Forelimb muscle (tissue), 1 donor: Measurements from ENCODE around the gene MYO3A. TPM values are rescaled to one million over a fixed set of nuclear protein-coding genes. Genes with fewer than 3 reads are reported as not detected.
A peak's percentile ranks its signal among the peaks of the same experiment; 100 is the strongest.
"Not testable (repeated sequence)": the region's sequence is repeated elsewhere in the genome, so short reads cannot be mapped to it uniquely, and the experiment has no call there.

Source experiments
- DNase-seq: peaks from one replicate; pipeline ENCODE4 v3.0.0-alpha.2; 2013; ENCODE audit warnings: low read depth
- polyA plus RNA-seq: library from polyadenylated mRNA; unstranded; fragments of 120-200 nt; gene quantifications from one replicate; pipeline ENCODE4 v1.2.1, GENCODE V29; 2013; ENCODE audit not compliant: insufficient read length

The MYO3A gene
- polyA plus RNA-seq, 1 donor: 0.59 TPM

GRCh38 chr10:25982107-25982506 is 48.1 kb downstream of the MYO3A start:
- DNase-seq: no peak

GRCh38 chr10:25988583-25988982 is 54.6 kb downstream of the MYO3A start:
- DNase-seq: no peak

GRCh38 chr10:25989951-25990350 is 55.9 kb downstream of the MYO3A start:
- no peak for DNase-seq

- DNase-seq: no peak
These were observed 65.4 kb downstream of the MYO3A start for GRCh38 chr10:25999295-25999981.

- DNase-seq: no peak
These were observed 66.9 kb downstream of the MYO3A start for GRCh38 chr10:26000971-26001370.

GRCh38 chr10:26002466-26002865 is 68.4 kb downstream of the MYO3A start:
- not testable (repeated sequence) for DNase-seq

- DNase-seq: no peak
These were observed 81.1 kb downstream of the MYO3A start for GRCh38 chr10:26015092-26015491.

- no peak for DNase-seq
These were observed 88.8 kb downstream of the MYO3A start for GRCh38 chr10:26022831-26023230.

- DNase-seq: no peak
These were observed 90.3 kb downstream of the MYO3A start for GRCh38 chr10:26024303-26024702.

- DNase-seq: no peak
These were observed 91.5 kb downstream of the MYO3A start for GRCh38 chr10:26025523-26025922.

- no peak for DNase-seq
These were observed 95.8 kb downstream of the MYO3A start for GRCh38 chr10:26029858-26030257.

- no peak for DNase-seq
These were observed 97.3 kb downstream of the MYO3A start for GRCh38 chr10:26031300-26031699.

- no peak for DNase-seq
These were observed 109.4 kb downstream of the MYO3A start for GRCh38 chr10:26043469-26043868.

GRCh38 chr10:26044141-26044749 is 110.2 kb downstream of the MYO3A start:
- DNase-seq: peak; percentile 17

GRCh38 chr10:26046073-26046700 is 112.2 kb downstream of the MYO3A start:
- no peak for DNase-seq

GRCh38 chr10:26048756-26049155 is 114.7 kb downstream of the MYO3A start:
- no peak for DNase-seq

GRCh38 chr10:26052326-26052725 is 118.3 kb downstream of the MYO3A start:
- DNase-seq: no peak

- no peak for DNase-seq
These were observed 123.4 kb downstream of the MYO3A start for GRCh38 chr10:26057466-26057865.

GRCh38 chr10:26064106-26064505 is 130.1 kb downstream of the MYO3A start:
- no peak for DNase-seq

- DNase-seq: no peak
These were observed 133.7 kb downstream of the MYO3A start for GRCh38 chr10:26067680-26068079.

GRCh38 chr10:26080971-26081370 is 146.9 kb downstream of the MYO3A start:
- not testable (repeated sequence) for DNase-seq

- DNase-seq: no peak
These were observed 147.4 kb downstream of the MYO3A start for GRCh38 chr10:26081459-26081858.

- DNase-seq: no peak
These were observed 151.5 kb downstream of the MYO3A start for GRCh38 chr10:26085549-26085948.
